Measurements from ENCODE around the gene PLXNA3. TPM values are rescaled to one million over a fixed set of nuclear protein-coding genes. Genes with fewer than 3 reads are reported as not detected.

The PLXNA3 gene
- total and polyA plus RNA-seq, 2 donors from 2014 or later, result 4.9 to 40.5 TPM

- TF ChIP-seq CTCF (IDR thresholded peaks at IDR 0.05; ENCODE audit: borderline replicate concordance, extremely low read depth, insufficient read depth), result no peak
- peak overlapping the region in 1 of 3 donors; percentile 47 for H3K4me3 ChIP-seq (ENCODE audit: low read length in 3 of 3)
- intact Hi-C loops (cut with DNase I), result no loop called here
- DNase-seq, result peak in 3 of 5 donors; percentile 33 to 59 (median 58)
- no peak for FAIRE-seq
- H3K9me3 ChIP-seq (ENCODE audit: control insufficient read depth in 2 of 3, insufficient read depth in 1 of 3, low read length in 3 of 3), result no peaks in the 10 kb centered on the region
- no peaks in the 10 kb centered on the region for H3K4me1 ChIP-seq (ENCODE audit: control insufficient read depth in 2 of 3, insufficient read depth in 2 of 3, low read depth in 1 of 3, low read length in 3 of 3)
- no peaks in the 10 kb centered on the region for H3K36me3 ChIP-seq (ENCODE audit: control insufficient read depth in 2 of 3, insufficient read depth in 3 of 3, low read length in 3 of 3)
- H3K9ac ChIP-seq (ENCODE audit: low read length in 3 of 3), result no peak overlapping the region
- H3K27me3 ChIP-seq (ENCODE audit: control insufficient read depth, insufficient read depth, low read length), result no peaks in the 10 kb centered on the region
- no peak overlapping the region for H3K27ac ChIP-seq (ENCODE audit: low read depth in 2 of 2, low read length in 2 of 2)
These were observed 478 bp upstream of the PLXNA3 start for GRCh38 chrX:154457491-154458115.

- Histone ChIP-seq H3K27ac (ENCODE audit: low read depth in 2 of 2, low read length in 2 of 2) (no peak overlapping the region), H3K36me3 (ENCODE audit: control insufficient read depth in 2 of 3, insufficient read depth in 3 of 3, low read length in 3 of 3) (no peaks in the 10 kb centered on the region), H3K27me3 (ENCODE audit: control insufficient read depth, insufficient read depth, low read length) (no peaks in the 10 kb centered on the region), H3K4me1 (ENCODE audit: control insufficient read depth in 2 of 3, insufficient read depth in 2 of 3, low read depth in 1 of 3, low read length in 3 of 3) (no peaks in the 10 kb centered on the region), H3K9me3 (ENCODE audit: control insufficient read depth in 2 of 3, insufficient read depth in 1 of 3, low read length in 3 of 3) (no peaks in the 10 kb centered on the region), H3K4me3 (ENCODE audit: low read length in 3 of 3) (peak overlapping the region; percentile 10 to 36 (median 25)), H3K9ac (ENCODE audit: low read length in 3 of 3) (no peak overlapping the region)
- intact Hi-C loops (cut with DNase I), result no loop called here
- no peak for FAIRE-seq
- no peak for TF ChIP-seq CTCF (IDR thresholded peaks at IDR 0.05; ENCODE audit: borderline replicate concordance, extremely low read depth, insufficient read depth)
- peak in 2 of 5 donors; percentile 33 to 46 for DNase-seq
These were observed 1.1 kb downstream of the PLXNA3 start for GRCh38 chrX:154458954-154459778.

- Histone ChIP-seq H3K4me1 (ENCODE audit: control insufficient read depth in 2 of 3, insufficient read depth in 2 of 3, low read depth in 1 of 3, low read length in 3 of 3) (no peaks in the 10 kb centered on the region), H3K27ac (ENCODE audit: low read depth in 2 of 2, low read length in 2 of 2) (no peak overlapping the region), H3K9me3 (ENCODE audit: control insufficient read depth in 2 of 3, insufficient read depth in 1 of 3, low read length in 3 of 3) (no peaks in the 10 kb centered on the region), H3K9ac (ENCODE audit: low read length in 3 of 3) (no peak overlapping the region), H3K27me3 (ENCODE audit: control insufficient read depth, insufficient read depth, low read length) (no peaks in the 10 kb centered on the region), H3K36me3 (ENCODE audit: control insufficient read depth in 2 of 3, insufficient read depth in 3 of 3, low read length in 3 of 3) (no peaks in the 10 kb centered on the region), H3K4me3 (ENCODE audit: low read length in 3 of 3) (no peak overlapping the region)
- no peak for TF ChIP-seq CTCF (IDR thresholded peaks at IDR 0.05; ENCODE audit: borderline replicate concordance, extremely low read depth, insufficient read depth)
- FAIRE-seq (no peak), DNase-seq (peak; percentile 27 to 68 (median 44))
- intact Hi-C loops (cut with DNase I), result no loop called here
These were observed 1.8 kb downstream of the PLXNA3 start for GRCh38 chrX:154459832-154460231.
